ENCODE measurements around the gene PCBP1. TPM values are rescaled to one million over a fixed set of nuclear protein-coding genes. Genes with fewer than 3 reads are reported as not detected.
A peak's percentile ranks its signal among the peaks of the same experiment; 100 is the strongest.

Gene PCBP1
- polyA plus RNA-seq, 1 of the 3 experiments (the other 2 are of a cell fraction) = 94.0 TPM

DNA sequence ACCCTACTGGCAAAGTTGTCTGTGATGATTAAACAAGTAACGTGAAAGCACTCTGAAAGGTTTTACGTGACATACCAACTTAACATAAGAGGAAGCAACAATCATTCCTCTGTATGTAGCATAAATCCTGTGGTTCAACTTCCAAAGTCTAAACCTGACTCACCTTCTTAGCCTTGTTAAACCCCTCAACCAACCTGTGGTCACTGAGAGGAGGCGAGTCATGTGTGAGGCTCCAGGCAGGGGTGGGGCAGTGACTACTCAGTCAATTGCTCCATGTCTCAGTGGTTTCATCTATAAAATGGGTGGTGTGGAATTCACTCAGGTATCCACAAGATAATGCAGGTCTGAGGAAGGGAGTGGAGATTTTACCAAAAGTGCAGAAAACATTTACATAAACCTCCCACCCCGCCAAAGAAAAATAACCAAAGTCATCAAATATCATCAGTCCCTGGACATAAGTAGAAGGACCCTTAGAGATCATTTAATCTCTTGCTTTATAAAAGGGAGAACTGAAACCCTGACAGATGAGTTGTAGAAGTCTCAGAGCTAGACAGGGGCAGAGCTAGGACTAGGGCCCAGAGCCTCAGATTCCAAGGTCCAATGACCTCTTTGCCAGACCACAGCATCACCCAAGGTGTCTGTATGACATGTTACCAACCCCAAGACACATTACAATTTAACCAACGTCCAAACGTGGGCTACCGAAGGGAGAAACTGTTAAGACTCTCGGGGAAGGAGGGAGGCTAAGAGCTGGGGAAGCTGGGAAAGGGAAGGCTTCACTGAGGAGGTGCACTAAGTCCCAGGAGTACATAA, 3.7 kb upstream of the PCBP1 start:
- no peak for DNase-seq
- H3K9ac ChIP-seq = no peak overlapping the region
- peaks cover 36 to 41% of the 10 kb centered on the region in 2 experiments for H3K36me3 ChIP-seq (replicated peaks in 1 of 2; ENCODE audit: control insufficient read depth in 1 of 2, insufficient read depth in 2 of 2, low read length in 1 of 2)
- no peaks in the 10 kb centered on the region for H3K9me3 ChIP-seq
- ChIA-PET CTCF (no interaction called here), POLR2A (interaction anchor here (0.9 to 2.8 kb wide), 3 partner anchors 40 to 169 kb away, joined by 3 to 20 read pairs (median 4); partner anchors contain the start of gene MXD1)
- H3K9me2 ChIP-seq = no peaks in the 10 kb centered on the region
- TF ChIP-seq EP300 (IDR thresholded peaks at IDR 0.05; ENCODE audit: borderline replicate concordance in 1 of 2, low read depth in 1 of 2, low read length in 1 of 2) = no peak
- TF ChIP-seq SIN3A (IDR thresholded peaks at IDR 0.05; ENCODE audit: borderline replicate concordance, low read depth, low read length) = no peak
- TF ChIP-seq MXI1 (IDR thresholded peaks at IDR 0.05; ENCODE audit: low read depth, low read length) = no peak
- no peak for TF ChIP-seq TCF12 (IDR thresholded peaks at IDR 0.05)
- no peak for TF ChIP-seq YY1 (IDR thresholded peaks at IDR 0.05; ENCODE audit: low read depth)
- no peak for TF ChIP-seq EZH2phosphoT487 (IDR thresholded peaks at IDR 0.05; ENCODE audit: borderline replicate concordance, low read depth)
- TF ChIP-seq ELF1 (IDR thresholded peaks at IDR 0.05) = no peak
- no peak for TF ChIP-seq CHD2 (IDR thresholded peaks at IDR 0.05; ENCODE audit: low read length, partially characterized antibody)
- TF ChIP-seq POLR2AphosphoS5 (IDR thresholded peaks at IDR 0.05; ENCODE audit: low read depth, low read length) = no peak
- no peak for TF ChIP-seq GABPA (IDR thresholded peaks at IDR 0.05; ENCODE audit: low read depth)
- no peaks in the 10 kb centered on the region for H3K27me3 ChIP-seq (ENCODE audit: insufficient read depth)
- H3K4me2 ChIP-seq = no peak overlapping the region
- 89% methylated on average over 8 of the region's 8 CpGs for WGBS (ENCODE audit: low lambda C conversion rate)
- peaks cover 2% of the 10 kb centered on the region; the same call in 1 of the 2 replicates for H4K20me1 ChIP-seq (ENCODE audit: insufficient read depth)
- peaks cover 11 to 18% of the 10 kb centered on the region in 2 experiments; a peak in 3 of 4 replicates for H3K4me1 ChIP-seq (ENCODE audit: control insufficient read depth in 1 of 2, insufficient read depth in 2 of 2, low read depth in 1 of 2, low read length in 1 of 2)
- H3F3A ChIP-seq (replicated peaks; ENCODE audit: insufficient read depth) = peaks cover 4% of the 10 kb centered on the region
- no peak overlapping the region for H3K27ac ChIP-seq (ENCODE audit: low read depth in 2 of 2, low read length in 1 of 2)
- H2AFZ ChIP-seq (ENCODE audit: low read depth) = no peak overlapping the region
- no peak overlapping the region for H3K4me3 ChIP-seq (ENCODE audit: low read depth in 2 of 2, low read length in 1 of 2)
- H3K79me2 ChIP-seq (ENCODE audit: insufficient read depth) = peaks cover 11% of the 10 kb centered on the region

DNA sequence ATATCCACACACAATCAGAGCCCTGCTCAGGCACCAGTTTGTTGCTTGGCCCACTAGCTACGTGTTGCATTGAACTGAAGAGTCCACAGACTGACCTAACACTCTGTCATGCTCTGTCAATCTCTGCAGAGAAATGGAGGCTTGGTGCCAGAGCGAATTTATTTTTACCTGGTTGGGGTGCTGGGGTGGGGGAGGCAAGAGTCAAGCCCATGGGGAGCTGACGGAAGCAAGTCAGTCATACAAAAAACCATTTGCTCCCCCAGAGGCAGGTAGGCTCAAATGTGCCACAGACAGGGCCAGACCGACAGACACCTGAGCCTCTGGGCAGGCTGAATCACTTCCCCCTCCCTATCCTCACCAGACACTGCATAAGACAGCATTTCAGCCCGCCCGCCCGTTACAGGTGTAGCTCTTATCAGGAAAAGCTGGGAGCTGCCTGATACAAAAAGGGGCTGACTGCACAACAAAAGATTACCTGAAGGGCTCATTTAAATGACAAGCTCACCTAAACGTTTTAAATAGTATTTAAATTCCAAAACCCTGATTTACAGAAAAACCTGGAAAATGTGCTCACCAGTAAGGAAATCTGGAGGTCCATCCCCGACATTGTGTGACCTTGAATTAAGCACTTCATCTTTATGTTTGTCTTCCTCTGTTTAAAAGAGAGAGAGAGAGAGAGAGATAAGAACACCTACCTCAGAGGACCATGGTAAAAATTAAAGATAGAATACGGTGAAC, 2.1 kb upstream of the PCBP1 start:
- no peak for DNase-seq
- Histone ChIP-seq H3K27me3 (ENCODE audit: insufficient read depth) (no peaks in the 10 kb centered on the region), H2AFZ (ENCODE audit: low read depth) (peak overlapping the region; percentile 75), H3K4me1 (ENCODE audit: control insufficient read depth in 1 of 2, insufficient read depth in 2 of 2, low read depth in 1 of 2, low read length in 1 of 2) (peaks cover 17 to 29% of the 10 kb centered on the region in 2 experiments; a peak in 3 of 4 replicates), H4K20me1 (ENCODE audit: insufficient read depth) (peaks cover 9% of the 10 kb centered on the region), H3K9me3 (no peaks in the 10 kb centered on the region), H3K4me2 (peak overlapping the region; percentile 94; the same call in 1 of the 2 replicates), H3K27ac (ENCODE audit: low read depth in 2 of 2, low read length in 1 of 2) (peak overlapping the region; percentile 100; a peak in 3 of 4 replicates), H3F3A (replicated peaks; ENCODE audit: insufficient read depth) (peaks cover 15% of the 10 kb centered on the region), H3K4me3 (ENCODE audit: low read depth in 2 of 2, low read length in 1 of 2) (no peak overlapping the region), H3K9ac (no peak overlapping the region; the same call in 1 of the 2 replicates), H3K9me2 (no peaks in the 10 kb centered on the region), H3K79me2 (ENCODE audit: insufficient read depth) (peaks cover 27% of the 10 kb centered on the region), H3K36me3 (replicated peaks in 1 of 2; ENCODE audit: control insufficient read depth in 1 of 2, insufficient read depth in 2 of 2, low read length in 1 of 2) (peaks cover 36 to 52% of the 10 kb centered on the region in 2 experiments)
- WGBS (ENCODE audit: low lambda C conversion rate) = 86% methylated on average over 10 of the region's 10 CpGs
- ChIA-PET CTCF (interaction anchor here (0.6 to 3.4 kb wide), 6 partner anchors 14 to 173 kb away, joined by 3 to 14 read pairs (median 4); no protein-coding TSS in a partner anchor), POLR2A (interaction anchor here (0.9 to 4.1 kb wide), 5 partner anchors 14 to 171 kb away, joined by 3 to 32 read pairs (median 4); partner anchors contain the start of genes C2orf42 and MXD1)
- TF ChIP-seq, protein P1, sequence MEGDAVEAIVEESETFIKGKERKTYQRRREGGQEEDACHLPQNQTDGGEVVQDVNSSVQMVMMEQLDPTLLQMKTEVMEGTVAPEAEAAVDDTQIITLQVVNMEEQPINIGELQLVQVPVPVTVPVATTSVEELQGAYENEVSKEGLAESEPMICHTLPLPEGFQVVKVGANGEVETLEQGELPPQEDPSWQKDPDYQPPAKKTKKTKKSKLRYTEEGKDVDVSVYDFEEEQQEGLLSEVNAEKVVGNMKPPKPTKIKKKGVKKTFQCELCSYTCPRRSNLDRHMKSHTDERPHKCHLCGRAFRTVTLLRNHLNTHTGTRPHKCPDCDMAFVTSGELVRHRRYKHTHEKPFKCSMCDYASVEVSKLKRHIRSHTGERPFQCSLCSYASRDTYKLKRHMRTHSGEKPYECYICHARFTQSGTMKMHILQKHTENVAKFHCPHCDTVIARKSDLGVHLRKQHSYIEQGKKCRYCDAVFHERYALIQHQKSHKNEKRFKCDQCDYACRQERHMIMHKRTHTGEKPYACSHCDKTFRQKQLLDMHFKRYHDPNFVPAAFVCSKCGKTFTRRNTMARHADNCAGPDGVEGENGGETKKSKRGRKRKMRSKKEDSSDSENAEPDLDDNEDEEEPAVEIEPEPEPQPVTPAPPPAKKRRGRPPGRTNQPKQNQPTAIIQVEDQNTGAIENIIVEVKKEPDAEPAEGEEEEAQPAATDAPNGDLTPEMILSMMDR (IDR thresholded peaks at IDR 0.05) = no peak
- TF ChIP-seq, protein P2, sequence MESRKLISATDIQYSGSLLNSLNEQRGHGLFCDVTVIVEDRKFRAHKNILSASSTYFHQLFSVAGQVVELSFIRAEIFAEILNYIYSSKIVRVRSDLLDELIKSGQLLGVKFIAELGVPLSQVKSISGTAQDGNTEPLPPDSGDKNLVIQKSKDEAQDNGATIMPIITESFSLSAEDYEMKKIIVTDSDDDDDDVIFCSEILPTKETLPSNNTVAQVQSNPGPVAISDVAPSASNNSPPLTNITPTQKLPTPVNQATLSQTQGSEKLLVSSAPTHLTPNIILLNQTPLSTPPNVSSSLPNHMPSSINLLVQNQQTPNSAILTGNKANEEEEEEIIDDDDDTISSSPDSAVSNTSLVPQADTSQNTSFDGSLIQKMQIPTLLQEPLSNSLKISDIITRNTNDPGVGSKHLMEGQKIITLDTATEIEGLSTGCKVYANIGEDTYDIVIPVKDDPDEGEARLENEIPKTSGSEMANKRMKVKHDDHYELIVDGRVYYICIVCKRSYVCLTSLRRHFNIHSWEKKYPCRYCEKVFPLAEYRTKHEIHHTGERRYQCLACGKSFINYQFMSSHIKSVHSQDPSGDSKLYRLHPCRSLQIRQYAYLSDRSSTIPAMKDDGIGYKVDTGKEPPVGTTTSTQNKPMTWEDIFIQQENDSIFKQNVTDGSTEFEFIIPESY (IDR thresholded peaks at IDR 0.05; ENCODE audit: borderline replicate concordance, low read depth) = no peak
- TF ChIP-seq FOXJ3 (CRISPR knock-in tag; IDR thresholded peaks at IDR 0.05) (no peak), GATA2 (CRISPR knock-in tag; IDR thresholded peaks at IDR 0.05) (no peak), JUND (IDR thresholded peaks at IDR 0.05) (no peak), SMC3 (IDR thresholded peaks at IDR 0.05; ENCODE audit: low read depth, low read length) (no peak), RCOR1 (IDR thresholded peaks at IDR 0.05; ENCODE audit: low read length) (no peak)
- TF ChIP-seq, protein P3, sequence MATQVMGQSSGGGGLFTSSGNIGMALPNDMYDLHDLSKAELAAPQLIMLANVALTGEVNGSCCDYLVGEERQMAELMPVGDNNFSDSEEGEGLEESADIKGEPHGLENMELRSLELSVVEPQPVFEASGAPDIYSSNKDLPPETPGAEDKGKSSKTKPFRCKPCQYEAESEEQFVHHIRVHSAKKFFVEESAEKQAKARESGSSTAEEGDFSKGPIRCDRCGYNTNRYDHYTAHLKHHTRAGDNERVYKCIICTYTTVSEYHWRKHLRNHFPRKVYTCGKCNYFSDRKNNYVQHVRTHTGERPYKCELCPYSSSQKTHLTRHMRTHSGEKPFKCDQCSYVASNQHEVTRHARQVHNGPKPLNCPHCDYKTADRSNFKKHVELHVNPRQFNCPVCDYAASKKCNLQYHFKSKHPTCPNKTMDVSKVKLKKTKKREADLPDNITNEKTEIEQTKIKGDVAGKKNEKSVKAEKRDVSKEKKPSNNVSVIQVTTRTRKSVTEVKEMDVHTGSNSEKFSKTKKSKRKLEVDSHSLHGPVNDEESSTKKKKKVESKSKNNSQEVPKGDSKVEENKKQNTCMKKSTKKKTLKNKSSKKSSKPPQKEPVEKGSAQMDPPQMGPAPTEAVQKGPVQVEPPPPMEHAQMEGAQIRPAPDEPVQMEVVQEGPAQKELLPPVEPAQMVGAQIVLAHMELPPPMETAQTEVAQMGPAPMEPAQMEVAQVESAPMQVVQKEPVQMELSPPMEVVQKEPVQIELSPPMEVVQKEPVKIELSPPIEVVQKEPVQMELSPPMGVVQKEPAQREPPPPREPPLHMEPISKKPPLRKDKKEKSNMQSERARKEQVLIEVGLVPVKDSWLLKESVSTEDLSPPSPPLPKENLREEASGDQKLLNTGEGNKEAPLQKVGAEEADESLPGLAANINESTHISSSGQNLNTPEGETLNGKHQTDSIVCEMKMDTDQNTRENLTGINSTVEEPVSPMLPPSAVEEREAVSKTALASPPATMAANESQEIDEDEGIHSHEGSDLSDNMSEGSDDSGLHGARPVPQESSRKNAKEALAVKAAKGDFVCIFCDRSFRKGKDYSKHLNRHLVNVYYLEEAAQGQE (IDR thresholded peaks at IDR 0.05; ENCODE audit: low read depth, low read length) = no peak
